ENCODE data around the gene PCSK1.

GRCh38 chr5:96433066-96433447 is at the start of gene PCSK1:
- TF ChIP-seq, protein P1, sequence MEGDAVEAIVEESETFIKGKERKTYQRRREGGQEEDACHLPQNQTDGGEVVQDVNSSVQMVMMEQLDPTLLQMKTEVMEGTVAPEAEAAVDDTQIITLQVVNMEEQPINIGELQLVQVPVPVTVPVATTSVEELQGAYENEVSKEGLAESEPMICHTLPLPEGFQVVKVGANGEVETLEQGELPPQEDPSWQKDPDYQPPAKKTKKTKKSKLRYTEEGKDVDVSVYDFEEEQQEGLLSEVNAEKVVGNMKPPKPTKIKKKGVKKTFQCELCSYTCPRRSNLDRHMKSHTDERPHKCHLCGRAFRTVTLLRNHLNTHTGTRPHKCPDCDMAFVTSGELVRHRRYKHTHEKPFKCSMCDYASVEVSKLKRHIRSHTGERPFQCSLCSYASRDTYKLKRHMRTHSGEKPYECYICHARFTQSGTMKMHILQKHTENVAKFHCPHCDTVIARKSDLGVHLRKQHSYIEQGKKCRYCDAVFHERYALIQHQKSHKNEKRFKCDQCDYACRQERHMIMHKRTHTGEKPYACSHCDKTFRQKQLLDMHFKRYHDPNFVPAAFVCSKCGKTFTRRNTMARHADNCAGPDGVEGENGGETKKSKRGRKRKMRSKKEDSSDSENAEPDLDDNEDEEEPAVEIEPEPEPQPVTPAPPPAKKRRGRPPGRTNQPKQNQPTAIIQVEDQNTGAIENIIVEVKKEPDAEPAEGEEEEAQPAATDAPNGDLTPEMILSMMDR (IDR thresholded peaks at IDR 0.05), result no peak
- no peak for TF ChIP-seq POLR2A (IDR thresholded peaks at IDR 0.05)

All from gastroesophageal sphincter (tissue), 3 donors.